Measurements from ENCODE around the gene MAN2B1. TPM values are rescaled to one million over a fixed set of nuclear protein-coding genes. Genes with fewer than 3 reads are reported as not detected.

Gene MAN2B1
- total and polyA plus RNA-seq, 2 experiments from 2014 or later: 33.2 to 60.8 TPM

DNA sequence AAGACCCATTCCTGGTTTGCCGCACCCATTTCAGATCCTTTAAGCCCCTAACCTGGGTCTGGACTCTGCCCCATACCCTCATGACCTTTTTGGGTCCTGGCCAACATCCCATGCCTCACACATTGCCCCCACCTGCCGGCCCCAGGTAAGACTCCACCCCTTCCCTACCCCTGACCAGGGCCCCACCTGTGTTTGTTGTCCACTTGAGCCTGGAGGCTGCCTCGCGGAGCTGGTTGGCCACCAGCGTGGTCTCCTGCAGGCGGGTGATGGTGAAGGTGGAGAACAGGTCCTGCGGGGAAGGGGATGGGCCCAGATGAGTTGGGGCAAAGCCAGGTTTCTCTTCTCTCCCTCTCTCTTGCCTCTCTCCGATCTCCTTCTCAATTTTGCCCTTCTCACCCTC, 19.5 kb downstream of the MAN2B1 start:
- H3K79me2 ChIP-seq (replicated peaks; ENCODE audit: insufficient read depth): no peaks in the 10 kb centered on the region
- no peaks in the 10 kb centered on the region for H3K27me3 ChIP-seq (ENCODE audit: insufficient read depth)
- H3K27ac ChIP-seq (ENCODE audit: low read depth): no peak overlapping the region
- H3K36me3 ChIP-seq (ENCODE audit: insufficient read depth): no peaks in the 10 kb centered on the region
- Mint-ChIP-seq H3K27ac (no peak overlapping the region), H3K9me3 (peaks cover 8% of the 10 kb centered on the region), H3K36me3 (ENCODE audit: low read depth) (peaks cover 21% of the 10 kb centered on the region), H3K4me3 (no peak overlapping the region; the same call in 2 of the 3 replicates), H3K4me1 (peaks cover 2% of the 10 kb centered on the region; the same call in 2 of the 3 replicates), H3K27me3 (ENCODE audit: insufficient read depth, low read depth, poor library complexity) (peaks cover 17% of the 10 kb centered on the region)
- H3K4me3 ChIP-seq: 0 out of 2 replicates have a peak overlapping the region, but pooled peaks have one; percentile 53
- DNase-seq (ENCODE audit: low spot score) (no peak), ATAC-seq (no peak)
- H3K4me1 ChIP-seq (ENCODE audit: insufficient read depth): no peaks in the 10 kb centered on the region
- H3K9me2 ChIP-seq (ENCODE audit: insufficient read depth): no peaks in the 10 kb centered on the region
- no peaks in the 10 kb centered on the region for H4K20me1 ChIP-seq (replicated peaks; ENCODE audit: insufficient read depth)
- no peak overlapping the region for H2AFZ ChIP-seq
- H3K4me2 ChIP-seq: peak overlapping the region; percentile 77; the same call in 1 of the 2 replicates
- 0 out of 2 replicates have a peak, but pooled peaks cover 7% of the 10 kb centered on the region for H3F3A ChIP-seq (replicated peaks; ENCODE audit: low read depth)
- TF ChIP-seq ZNF114 (CRISPR knock-in tag; IDR thresholded peaks at IDR 0.05): no peak
- TF ChIP-seq EZH2 (IDR thresholded peaks at IDR 0.05; ENCODE audit: low read depth, unreplicated experiment): no peak
- TF ChIP-seq JUNB (IDR thresholded peaks at IDR 0.05; ENCODE audit: unreplicated experiment): no peak
- no peak for TF ChIP-seq NANOG (IDR thresholded peaks at IDR 0.05; ENCODE audit: borderline replicate concordance)
- TF ChIP-seq, protein P1, sequence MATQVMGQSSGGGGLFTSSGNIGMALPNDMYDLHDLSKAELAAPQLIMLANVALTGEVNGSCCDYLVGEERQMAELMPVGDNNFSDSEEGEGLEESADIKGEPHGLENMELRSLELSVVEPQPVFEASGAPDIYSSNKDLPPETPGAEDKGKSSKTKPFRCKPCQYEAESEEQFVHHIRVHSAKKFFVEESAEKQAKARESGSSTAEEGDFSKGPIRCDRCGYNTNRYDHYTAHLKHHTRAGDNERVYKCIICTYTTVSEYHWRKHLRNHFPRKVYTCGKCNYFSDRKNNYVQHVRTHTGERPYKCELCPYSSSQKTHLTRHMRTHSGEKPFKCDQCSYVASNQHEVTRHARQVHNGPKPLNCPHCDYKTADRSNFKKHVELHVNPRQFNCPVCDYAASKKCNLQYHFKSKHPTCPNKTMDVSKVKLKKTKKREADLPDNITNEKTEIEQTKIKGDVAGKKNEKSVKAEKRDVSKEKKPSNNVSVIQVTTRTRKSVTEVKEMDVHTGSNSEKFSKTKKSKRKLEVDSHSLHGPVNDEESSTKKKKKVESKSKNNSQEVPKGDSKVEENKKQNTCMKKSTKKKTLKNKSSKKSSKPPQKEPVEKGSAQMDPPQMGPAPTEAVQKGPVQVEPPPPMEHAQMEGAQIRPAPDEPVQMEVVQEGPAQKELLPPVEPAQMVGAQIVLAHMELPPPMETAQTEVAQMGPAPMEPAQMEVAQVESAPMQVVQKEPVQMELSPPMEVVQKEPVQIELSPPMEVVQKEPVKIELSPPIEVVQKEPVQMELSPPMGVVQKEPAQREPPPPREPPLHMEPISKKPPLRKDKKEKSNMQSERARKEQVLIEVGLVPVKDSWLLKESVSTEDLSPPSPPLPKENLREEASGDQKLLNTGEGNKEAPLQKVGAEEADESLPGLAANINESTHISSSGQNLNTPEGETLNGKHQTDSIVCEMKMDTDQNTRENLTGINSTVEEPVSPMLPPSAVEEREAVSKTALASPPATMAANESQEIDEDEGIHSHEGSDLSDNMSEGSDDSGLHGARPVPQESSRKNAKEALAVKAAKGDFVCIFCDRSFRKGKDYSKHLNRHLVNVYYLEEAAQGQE (IDR thresholded peaks at IDR 0.05; ENCODE audit: unreplicated experiment): no peak

DNA sequence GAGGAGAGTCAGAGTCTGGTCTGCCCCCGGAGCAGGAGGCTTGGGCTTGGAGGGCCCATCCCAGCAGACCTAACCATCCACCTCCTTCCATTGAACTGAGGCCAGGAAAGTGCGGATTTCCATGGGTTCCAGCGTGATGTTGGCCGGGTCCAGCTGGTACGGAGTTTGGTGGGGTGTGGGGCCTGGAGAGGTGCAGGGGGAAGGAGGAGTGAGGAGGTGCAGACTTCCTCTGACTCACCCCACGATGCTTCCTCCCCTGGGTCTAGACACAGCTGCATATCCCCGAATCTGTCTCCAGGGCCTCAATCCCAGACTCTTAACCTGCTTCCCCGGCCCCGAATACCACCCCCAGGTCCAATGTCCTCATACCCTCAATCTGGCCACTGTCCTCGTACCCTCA, 20.0 kb downstream of the MAN2B1 start:
- H3K36me3 Mint-ChIP-seq (ENCODE audit: low read depth): peaks cover 17% of the 10 kb centered on the region
- peaks cover 2% of the 10 kb centered on the region; the same call in 2 of the 3 replicates for H3K4me1 Mint-ChIP-seq
- Histone ChIP-seq H3K4me3 (no peak overlapping the region), H4K20me1 (replicated peaks; ENCODE audit: insufficient read depth) (no peaks in the 10 kb centered on the region), H3K36me3 (ENCODE audit: insufficient read depth) (no peaks in the 10 kb centered on the region), H3K79me2 (replicated peaks; ENCODE audit: insufficient read depth) (no peaks in the 10 kb centered on the region), H3K4me1 (ENCODE audit: insufficient read depth) (no peaks in the 10 kb centered on the region), H3K27me3 (ENCODE audit: insufficient read depth) (no peaks in the 10 kb centered on the region), H3K4me2 (no peak overlapping the region), H3F3A (replicated peaks; ENCODE audit: low read depth) (0 out of 2 replicates have a peak, but pooled peaks cover 7% of the 10 kb centered on the region), H3K9me2 (ENCODE audit: insufficient read depth) (no peaks in the 10 kb centered on the region), H3K27ac (ENCODE audit: low read depth) (no peak overlapping the region), H2AFZ (no peak overlapping the region)
- peaks cover 8% of the 10 kb centered on the region for H3K9me3 Mint-ChIP-seq
- H3K27me3 Mint-ChIP-seq (ENCODE audit: insufficient read depth, low read depth, poor library complexity): peaks cover 17% of the 10 kb centered on the region
- H3K27ac Mint-ChIP-seq: no peak overlapping the region
- DNase-seq (ENCODE audit: low spot score) (no peak), ATAC-seq (no peak)
- H3K4me3 Mint-ChIP-seq: no peak overlapping the region; the same call in 2 of the 3 replicates
- TF ChIP-seq STAT1 (IDR thresholded peaks at IDR 0.05; ENCODE audit: unreplicated experiment) (no peak), CREB1 (CRISPR knock-in tag; IDR thresholded peaks at IDR 0.05; ENCODE audit: low read depth) (no peak), NANOG (IDR thresholded peaks at IDR 0.05; ENCODE audit: borderline replicate concordance) (no peak), JUNB (IDR thresholded peaks at IDR 0.05; ENCODE audit: unreplicated experiment) (no peak)
- TF ChIP-seq, protein P2, sequence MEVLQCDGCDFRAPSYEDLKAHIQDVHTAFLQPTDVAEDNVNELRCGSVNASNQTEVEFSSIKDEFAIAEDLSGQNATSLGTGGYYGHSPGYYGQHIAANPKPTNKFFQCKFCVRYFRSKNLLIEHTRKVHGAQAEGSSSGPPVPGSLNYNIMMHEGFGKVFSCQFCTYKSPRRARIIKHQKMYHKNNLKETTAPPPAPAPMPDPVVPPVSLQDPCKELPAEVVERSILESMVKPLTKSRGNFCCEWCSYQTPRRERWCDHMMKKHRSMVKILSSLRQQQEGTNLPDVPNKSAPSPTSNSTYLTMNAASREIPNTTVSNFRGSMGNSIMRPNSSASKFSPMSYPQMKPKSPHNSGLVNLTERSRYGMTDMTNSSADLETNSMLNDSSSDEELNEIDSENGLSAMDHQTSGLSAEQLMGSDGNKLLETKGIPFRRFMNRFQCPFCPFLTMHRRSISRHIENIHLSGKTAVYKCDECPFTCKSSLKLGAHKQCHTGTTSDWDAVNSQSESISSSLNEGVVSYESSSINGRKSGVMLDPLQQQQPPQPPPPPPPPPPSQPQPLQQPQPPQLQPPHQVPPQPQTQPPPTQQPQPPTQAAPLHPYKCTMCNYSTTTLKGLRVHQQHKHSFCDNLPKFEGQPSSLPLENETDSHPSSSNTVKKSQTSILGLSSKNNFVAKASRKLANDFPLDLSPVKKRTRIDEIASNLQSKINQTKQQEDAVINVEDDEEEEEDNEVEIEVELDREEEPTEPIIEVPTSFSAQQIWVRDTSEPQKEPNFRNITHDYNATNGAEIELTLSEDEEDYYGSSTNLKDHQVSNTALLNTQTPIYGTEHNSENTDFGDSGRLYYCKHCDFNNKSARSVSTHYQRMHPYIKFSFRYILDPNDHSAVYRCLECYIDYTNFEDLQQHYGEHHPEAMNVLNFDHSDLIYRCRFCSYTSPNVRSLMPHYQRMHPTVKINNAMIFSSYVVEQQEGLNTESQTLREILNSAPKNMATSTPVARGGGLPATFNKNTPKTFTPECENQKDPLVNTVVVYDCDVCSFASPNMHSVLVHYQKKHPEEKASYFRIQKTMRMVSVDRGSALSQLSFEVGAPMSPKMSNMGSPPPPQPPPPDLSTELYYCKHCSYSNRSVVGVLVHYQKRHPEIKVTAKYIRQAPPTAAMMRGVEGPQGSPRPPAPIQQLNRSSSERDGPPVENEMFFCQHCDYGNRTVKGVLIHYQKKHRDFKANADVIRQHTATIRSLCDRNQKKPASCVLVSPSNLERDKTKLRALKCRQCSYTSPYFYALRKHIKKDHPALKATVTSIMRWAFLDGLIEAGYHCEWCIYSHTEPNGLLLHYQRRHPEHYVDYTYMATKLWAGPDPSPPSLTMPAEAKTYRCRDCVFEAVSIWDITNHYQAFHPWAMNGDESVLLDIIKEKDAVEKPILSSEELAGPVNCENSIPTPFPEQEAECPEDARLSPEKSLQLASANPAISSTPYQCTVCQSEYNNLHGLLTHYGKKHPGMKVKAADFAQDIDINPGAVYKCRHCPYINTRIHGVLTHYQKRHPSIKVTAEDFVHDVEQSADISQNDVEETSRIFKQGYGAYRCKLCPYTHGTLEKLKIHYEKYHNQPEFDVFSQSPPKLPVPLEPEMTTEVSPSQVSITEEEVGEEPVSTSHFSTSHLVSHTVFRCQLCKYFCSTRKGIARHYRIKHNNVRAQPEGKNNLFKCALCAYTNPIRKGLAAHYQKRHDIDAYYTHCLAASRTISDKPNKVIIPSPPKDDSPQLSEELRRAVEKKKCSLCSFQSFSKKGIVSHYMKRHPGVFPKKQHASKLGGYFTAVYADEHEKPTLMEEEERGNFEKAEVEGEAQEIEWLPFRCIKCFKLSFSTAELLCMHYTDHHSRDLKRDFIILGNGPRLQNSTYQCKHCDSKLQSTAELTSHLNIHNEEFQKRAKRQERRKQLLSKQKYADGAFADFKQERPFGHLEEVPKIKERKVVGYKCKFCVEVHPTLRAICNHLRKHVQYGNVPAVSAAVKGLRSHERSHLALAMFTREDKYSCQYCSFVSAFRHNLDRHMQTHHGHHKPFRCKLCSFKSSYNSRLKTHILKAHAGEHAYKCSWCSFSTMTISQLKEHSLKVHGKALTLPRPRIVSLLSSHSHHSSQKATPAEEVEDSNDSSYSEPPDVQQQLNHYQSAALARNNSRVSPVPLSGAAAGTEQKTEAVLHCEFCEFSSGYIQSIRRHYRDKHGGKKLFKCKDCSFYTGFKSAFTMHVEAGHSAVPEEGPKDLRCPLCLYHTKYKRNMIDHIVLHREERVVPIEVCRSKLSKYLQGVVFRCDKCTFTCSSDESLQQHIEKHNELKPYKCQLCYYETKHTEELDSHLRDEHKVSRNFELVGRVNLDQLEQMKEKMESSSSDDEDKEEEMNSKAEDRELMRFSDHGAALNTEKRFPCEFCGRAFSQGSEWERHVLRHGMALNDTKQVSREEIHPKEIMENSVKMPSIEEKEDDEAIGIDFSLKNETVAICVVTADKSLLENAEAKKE (CRISPR knock-in tag; IDR thresholded peaks at IDR 0.05): no peak
- TF ChIP-seq, protein P1 (IDR thresholded peaks at IDR 0.05; ENCODE audit: unreplicated experiment): no peak
